ENCODE measurements around the gene RBM20. TPM values are rescaled to one million over a fixed set of nuclear protein-coding genes. Genes with fewer than 3 reads are reported as not detected.

RBM20 gene
- total RNA-seq, 1 experiment from 2014 or later = 0.10 TPM

DNA sequence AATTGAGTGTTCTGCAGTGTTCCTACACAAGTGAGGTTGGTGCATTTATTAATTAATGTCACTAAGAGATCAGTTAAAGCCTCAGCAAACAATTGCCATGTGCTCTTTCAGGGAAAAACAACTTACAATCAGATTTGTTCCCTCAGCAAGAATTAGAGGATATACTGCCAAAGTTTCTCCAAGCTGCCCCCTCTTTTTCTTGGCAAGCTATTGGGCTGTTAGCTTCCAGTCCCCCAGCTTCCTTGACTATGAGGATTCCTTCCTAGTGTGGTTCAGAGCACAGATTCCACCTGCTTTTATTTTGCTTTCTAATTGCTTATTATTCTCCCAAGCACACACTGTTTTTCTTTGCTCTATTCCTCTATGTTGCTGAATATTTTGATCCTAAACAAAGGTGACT is 112.7 kb downstream of the RBM20 start:
- no peak for ATAC-seq
- Histone ChIP-seq H3K27me3 (ENCODE audit: control insufficient read depth, insufficient read depth, low read length) (peaks cover 3% of the 10 kb centered on the region; the same call in 1 of the 2 replicates), H3K27ac (ENCODE audit: low read length) (no peak overlapping the region), H3K4me1 (ENCODE audit: control insufficient read depth, insufficient read depth, low read length) (no peaks in the 10 kb centered on the region), H3K4me3 (ENCODE audit: low read depth in 2 of 2, low read length in 2 of 2) (no peak overlapping the region), H3K9me3 (ENCODE audit: control insufficient read depth, insufficient read depth, low read depth, low read length) (no peaks in the 10 kb centered on the region), H3K36me3 (ENCODE audit: control insufficient read depth, insufficient read depth, low read length) (no peaks in the 10 kb centered on the region)
- ChIA-PET POLR2A (no interaction called here), CTCF (no interaction called here)
- no peak for DNase-seq (ENCODE audit: low read depth, low spot score)
- TF ChIP-seq REST (IDR thresholded peaks at IDR 0.05; ENCODE audit: insufficient read depth in 1 of 2, low read depth in 2 of 2, low read length in 1 of 2) (no peak), TCF7L2 (IDR thresholded peaks at IDR 0.05; ENCODE audit: low read depth, low read length) (no peak), CTCF (IDR thresholded peaks at IDR 0.05) (no peak), POLR2AphosphoS5 (IDR thresholded peaks at IDR 0.05; ENCODE audit: low read depth, low read length) (no peak), SIN3A (IDR thresholded peaks at IDR 0.05; ENCODE audit: borderline replicate concordance, insufficient read depth, low read depth, low read length) (no peak)
- BruUV-seq (replicated peaks) = no TSS peak
- in situ Hi-C loops (cut with HindIII; ENCODE audit: low pct_unique_long_range_greater_than_20kb, low sequenced_read_pairs) (no loop called here), intact Hi-C loops (cut with micrococcal nuclease; ENCODE audit: unreplicated experiment) (no loop called here)

- BruUV-seq (replicated peaks) = no TSS peak
- no peak overlapping the region for H3K4me3 ChIP-seq (ENCODE audit: low read depth in 2 of 2, low read length in 2 of 2)
- ATAC-seq (no peak), DNase-seq (ENCODE audit: low read depth, low spot score) (no peak)
- H3K9me3 ChIP-seq (ENCODE audit: control insufficient read depth, insufficient read depth, low read depth, low read length) = no peaks in the 10 kb centered on the region
- H3K36me3 ChIP-seq (ENCODE audit: control insufficient read depth, insufficient read depth, low read length) = no peaks in the 10 kb centered on the region
- TF ChIP-seq TCF7L2 (IDR thresholded peaks at IDR 0.05; ENCODE audit: low read depth, low read length) = no peak
- no peak for TF ChIP-seq REST (IDR thresholded peaks at IDR 0.05; ENCODE audit: insufficient read depth in 1 of 2, low read depth in 2 of 2, low read length in 1 of 2)
- no peak for TF ChIP-seq POLR2AphosphoS5 (IDR thresholded peaks at IDR 0.05; ENCODE audit: low read depth, low read length)
- no peak for TF ChIP-seq CTCF (IDR thresholded peaks at IDR 0.05)
- no peak for TF ChIP-seq SIN3A (IDR thresholded peaks at IDR 0.05; ENCODE audit: borderline replicate concordance, insufficient read depth, low read depth, low read length)
- H3K27me3 ChIP-seq (ENCODE audit: control insufficient read depth, insufficient read depth, low read length) = peaks cover 3% of the 10 kb centered on the region; the same call in 1 of the 2 replicates
- POLR2A ChIA-PET = no interaction called here
- H3K4me1 ChIP-seq (ENCODE audit: control insufficient read depth, insufficient read depth, low read length) = no peaks in the 10 kb centered on the region
- in situ Hi-C loops (cut with HindIII; ENCODE audit: low pct_unique_long_range_greater_than_20kb, low sequenced_read_pairs) (no loop called here), intact Hi-C loops (cut with micrococcal nuclease; ENCODE audit: unreplicated experiment) (no loop called here)
- no peak overlapping the region for H3K27ac ChIP-seq (ENCODE audit: low read length)
- CTCF ChIA-PET = interaction anchor here (0.6 kb wide), 1 partner anchor 104 kb away, joined by 6 read pairs; no protein-coding TSS in a partner anchor
Measured at GRCh38 chr10:110757586-110757985, 113.5 kb downstream of the RBM20 start.

All from Panc1 (cell line).